SU-DHL-6 (cell line): ENCODE results near the gene CCDC80.

Experiments used
- H2AFZ ChIP-seq: fragments of 200-600 bp; sonication (generic); 2 replicates; pipeline ENCODE4 v1.6.1; 2014; ENCODE audit warnings: low read depth, mild to moderate bottlenecking, moderate library complexity, mixed read lengths, antibody characterized with exemption, low read length; ENCODE audit not compliant: severe bottlenecking
- H3F3A ChIP-seq: fragments of 200-600 bp; shearing (Covaris generic); 2 replicates; pipeline ENCODE4 v1.6.0; 2016; ENCODE audit warnings: antibody characterized with exemption, mild to moderate bottlenecking; ENCODE audit not compliant: insufficient read depth
- H3K27ac ChIP-seq: fragments of 200-600 bp; sonication (generic); 2 replicates; pipeline ENCODE4 v1.5.1; 2016; ENCODE audit warnings: low read depth, mild to moderate bottlenecking, low read length, moderate library complexity, mixed read lengths
- H3K27me3 ChIP-seq: fragments of 200-600 bp; sonication (generic), shearing (Covaris generic); 2 replicates; pipeline ENCODE4 v1.6.0; 2014; ENCODE audit warnings: mild to moderate bottlenecking, low read length
- H3K36me3 ChIP-seq: fragments of 200-600 bp; sonication (generic); 2 replicates; pipeline ENCODE4 v1.6.1; 2014; ENCODE audit warnings: mild to moderate bottlenecking, low read length, mixed read lengths
- H3K4me2 ChIP-seq: fragments of 300-600, 200-600 bp; shearing (Covaris generic), sonication (generic); 2 replicates; pipeline ENCODE4 v1.6.0; 2014; ENCODE audit warnings: low read length, low read depth, mild to moderate bottlenecking; ENCODE audit not compliant: poor library complexity, severe bottlenecking
- H3K4me3 ChIP-seq: fragments of 200-600 bp; sonication (generic); 2 replicates; pipeline ENCODE4 v1.5.1; 2014; ENCODE audit warnings: antibody characterized with exemption, low read length, mild to moderate bottlenecking, mixed read lengths; ENCODE audit not compliant: insufficient read depth, poor library complexity, severe bottlenecking
- H3K79me2 ChIP-seq: fragments of 200-600 bp; sonication (generic); 2 replicates; pipeline ENCODE4 v1.6.1; 2014; ENCODE audit warnings: mild to moderate bottlenecking, low read length, moderate library complexity; ENCODE audit not compliant: insufficient read depth
- H3K9ac ChIP-seq: fragments of 200-600 bp; sonication (generic); 2 replicates; pipeline ENCODE4 v1.7.0; 2014; ENCODE audit warnings: mild to moderate bottlenecking, low read length
- H3K9me2 ChIP-seq: fragments of 200-600 bp; sonication (generic); replicated peaks from 2 replicates; pipeline ENCODE4 v1.6.1; 2014; ENCODE audit warnings: low read length; ENCODE audit not compliant: insufficient read depth
- H3K9me3 ChIP-seq: fragments of 200-600 bp; sonication (generic); 2 replicates; pipeline ENCODE4 v1.6.1; 2014; ENCODE audit warnings: low read length, mixed read lengths; ENCODE audit not compliant: insufficient read depth
- H4K20me1 ChIP-seq: fragments of 200-600 bp; sonication (generic); 2 replicates; pipeline ENCODE4 v1.6.1; 2014; ENCODE audit warnings: low read depth, mild to moderate bottlenecking, antibody characterized with exemption, low read length, moderate library complexity, mixed read lengths
- CTCF ChIP-seq: fragments of 200-600 bp; sonication (generic); IDR thresholded peaks from one replicate; pipeline ENCODE4 v1.5.1; 2017; ENCODE audit warnings: antibody characterized with exemption, mild to moderate bottlenecking, low read length, moderate library complexity; ENCODE audit not compliant: insufficient read depth, poor library complexity, severe bottlenecking
- EZH2phosphoT487 ChIP-seq: fragments of 200-600 bp; sonication (generic), shearing (Covaris generic); conservative IDR thresholded peaks from 2 replicates; pipeline ENCODE4 v1.6.1; 2018; ENCODE audit warnings: mild to moderate bottlenecking, antibody characterized with exemption, low read length, moderate library complexity, mixed read lengths

CCDC80 gene

GRCh38 chr3:112688819-112689218 lies 47.9 kb upstream of the CCDC80 start:
- TF ChIP-seq CTCF (no peak), EZH2phosphoT487 (no peak)

GRCh38 chr3:112688085-112688769 lies 47.3 kb upstream of the CCDC80 start:
- H3K27ac ChIP-seq, result no peak overlapping the region
- no peaks in the 10 kb centered on the region for H3K9me2 ChIP-seq
- no peaks in the 10 kb centered on the region for H4K20me1 ChIP-seq
- H3K4me2 ChIP-seq, result no peak overlapping the region
- TF ChIP-seq EZH2phosphoT487 (no peak), CTCF (no peak)
- H3K9me3 ChIP-seq, result no peaks in the 10 kb centered on the region
- H3K79me2 ChIP-seq, result no peaks in the 10 kb centered on the region
- no peak overlapping the region for H3K4me3 ChIP-seq
- H3K9ac ChIP-seq, result no peak overlapping the region
- no peaks in the 10 kb centered on the region for H3F3A ChIP-seq
- H3K36me3 ChIP-seq, result no peaks in the 10 kb centered on the region
- H3K27me3 ChIP-seq, result no peaks in the 10 kb centered on the region
- H2AFZ ChIP-seq, result no peak overlapping the region

More at GRCh38 chr3:112688819-112689218, 47.9 kb upstream of the CCDC80 start:
- no peaks in the 10 kb centered on the region for H3K36me3 ChIP-seq
- no peaks in the 10 kb centered on the region for H3K9me3 ChIP-seq
- H3K9ac ChIP-seq, result no peak overlapping the region
- no peaks in the 10 kb centered on the region for H3F3A ChIP-seq
- H3K79me2 ChIP-seq, result no peaks in the 10 kb centered on the region
- H3K4me3 ChIP-seq, result no peak overlapping the region
- H3K27me3 ChIP-seq, result no peaks in the 10 kb centered on the region
- H3K9me2 ChIP-seq, result no peaks in the 10 kb centered on the region
- no peaks in the 10 kb centered on the region for H4K20me1 ChIP-seq
- no peak overlapping the region for H3K4me2 ChIP-seq
- H3K27ac ChIP-seq, result no peak overlapping the region
- no peak overlapping the region for H2AFZ ChIP-seq

- Histone ChIP-seq H3F3A (no peaks in the 10 kb centered on the region), H3K4me3 (no peak overlapping the region), H3K27ac (no peak overlapping the region), H3K9ac (no peak overlapping the region), H3K9me2 (no peaks in the 10 kb centered on the region), H3K27me3 (no peaks in the 10 kb centered on the region), H3K9me3 (no peaks in the 10 kb centered on the region), H3K36me3 (no peaks in the 10 kb centered on the region), H3K79me2 (no peaks in the 10 kb centered on the region), H2AFZ (no peak overlapping the region), H4K20me1 (no peaks in the 10 kb centered on the region), H3K4me2 (no peak overlapping the region)
- no peak for TF ChIP-seq CTCF
- TF ChIP-seq EZH2phosphoT487, result no peak
Measured at GRCh38 chr3:112687616-112688015, 46.7 kb upstream of the CCDC80 start.
